GM21360 (cell line): ENCODE measurements around the gene CENPB.

Experiments used
- ATAC-seq: cut with Tn5 transposase; IDR thresholded peaks from one replicate; pipeline ENCODE4 v1.9.1; 2021; ENCODE audit warnings: mild to moderate bottlenecking, moderate library complexity; ENCODE audit not compliant: unreplicated experiment

CENPB gene

DNA sequence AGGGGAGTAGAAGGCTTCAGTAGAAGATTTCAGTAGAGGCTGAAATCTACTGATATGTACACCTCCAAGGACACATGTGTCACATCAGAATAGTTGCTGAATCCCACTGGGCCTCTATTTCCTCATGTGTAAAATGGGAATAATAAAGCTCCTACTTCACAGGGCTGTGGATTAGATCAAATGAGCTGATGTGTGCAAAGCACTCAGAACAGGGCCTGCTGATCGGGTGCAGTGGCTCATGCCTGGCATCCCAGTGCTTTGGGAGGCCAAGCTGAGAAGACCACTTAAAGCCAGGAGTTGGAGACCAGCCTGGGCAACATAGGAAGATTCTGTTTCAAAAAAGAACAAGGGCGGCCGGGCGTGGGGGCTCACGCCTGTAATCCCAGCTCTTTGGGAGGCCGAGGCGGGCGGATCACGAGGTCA, 25.7 kb upstream of the CENPB start:
- no peak for ATAC-seq

- ATAC-seq: no peak
Observed at GRCh38 chr20:3811467-3812258, 25.1 kb upstream of the CENPB start.

DNA sequence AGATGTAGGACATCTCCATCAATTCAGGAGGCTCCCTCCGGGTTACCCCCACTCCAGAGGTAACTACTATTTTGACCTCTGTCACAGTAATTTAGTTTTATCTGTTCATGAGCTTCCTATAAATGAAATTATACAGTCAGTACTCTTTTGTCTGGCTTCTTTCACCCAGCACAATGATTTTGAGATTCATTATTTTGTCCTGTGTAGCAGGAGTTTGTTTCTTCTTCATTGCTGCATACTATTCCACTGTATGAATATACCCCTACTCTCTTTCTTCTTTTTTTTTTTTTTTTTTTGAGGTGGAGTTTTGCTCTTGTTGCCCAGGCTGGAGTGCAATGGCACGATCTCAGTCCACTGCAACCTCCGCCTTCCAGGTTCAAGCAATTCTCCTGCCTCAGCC, 22.0 kb upstream of the CENPB start:
- ATAC-seq: no peak

DNA sequence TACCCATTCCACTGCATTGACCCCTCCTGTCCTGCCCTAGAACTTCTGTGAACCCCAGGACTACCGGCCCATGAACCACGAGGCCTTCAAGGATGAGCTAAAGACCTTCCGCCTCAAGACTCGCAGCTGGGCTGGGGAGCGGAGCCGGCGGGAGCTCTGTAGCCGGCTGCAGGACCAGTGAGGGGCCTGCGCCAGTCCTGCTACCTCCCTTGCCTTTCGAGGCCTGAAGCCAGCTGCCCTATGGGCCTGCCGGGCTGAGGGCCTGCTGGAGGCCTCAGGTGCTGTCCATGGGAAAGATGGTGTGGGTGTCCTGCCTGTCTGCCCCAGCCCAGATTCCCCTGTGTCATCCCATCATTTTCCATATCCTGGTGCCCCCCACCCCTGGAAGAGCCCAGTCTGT, 18.2 kb upstream of the CENPB start:
- no peak for ATAC-seq

DNA sequence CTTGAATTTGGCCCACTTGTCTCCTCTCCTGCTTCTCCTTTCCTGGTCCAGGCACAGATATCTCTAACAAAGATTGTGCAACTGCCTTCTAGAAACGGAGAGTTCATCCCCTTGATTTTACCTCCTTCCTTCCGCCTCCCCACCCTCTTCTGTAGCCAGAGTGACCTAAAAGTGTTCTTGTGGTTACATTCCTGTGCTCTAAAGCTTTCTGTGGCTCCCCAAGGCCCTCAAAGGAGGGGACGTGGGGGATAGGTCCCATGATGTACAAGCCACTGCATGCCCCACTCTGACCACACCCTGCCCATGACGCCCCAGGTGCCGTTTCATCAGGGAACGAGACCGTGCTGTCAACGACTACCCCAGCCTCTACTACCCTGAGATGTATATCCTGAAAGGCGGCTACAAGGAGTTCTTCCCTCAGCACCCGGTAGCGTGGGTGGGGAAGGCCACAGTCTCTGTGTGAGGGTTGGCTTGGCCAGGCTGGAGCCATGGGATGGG, 17.8 kb upstream of the CENPB start:
- no peak for ATAC-seq

- no peak for ATAC-seq
Observed at GRCh38 chr20:3803854-3804253, 17.3 kb upstream of the CENPB start.

- no peak for ATAC-seq
Observed at GRCh38 chr20:3803289-3803688, 16.7 kb upstream of the CENPB start.

- no peak for ATAC-seq
Observed at GRCh38 chr20:3802524-3803239, 16.1 kb upstream of the CENPB start.

DNA sequence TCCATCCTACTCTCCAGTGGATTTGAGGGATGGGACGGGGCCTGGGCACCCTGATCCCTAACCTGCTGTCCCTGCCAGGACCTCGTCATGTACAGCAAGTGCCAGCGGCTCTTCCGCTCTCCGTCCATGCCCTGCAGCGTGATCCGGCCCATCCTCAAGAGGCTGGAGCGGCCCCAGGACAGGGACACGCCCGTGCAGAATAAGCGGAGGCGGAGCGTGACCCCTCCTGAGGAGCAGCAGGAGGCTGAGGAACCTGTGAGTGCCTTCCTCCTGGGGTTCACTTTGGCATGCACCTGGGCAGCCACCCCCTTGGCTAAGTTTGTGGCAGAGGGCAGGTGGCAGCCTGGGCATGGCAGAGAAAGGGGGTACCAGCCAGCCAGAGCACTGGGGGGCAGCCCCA, 15.3 kb upstream of the CENPB start:
- ATAC-seq: no peak

GRCh38 chr20:3801299-3801698, 14.8 kb upstream of the CENPB start:
- no peak for ATAC-seq

GRCh38 chr20:3800878-3801260, 14.3 kb upstream of the CENPB start:
- no peak for ATAC-seq

- ATAC-seq: no peak
Observed at GRCh38 chr20:3800256-3800877, 13.8 kb upstream of the CENPB start.

DNA sequence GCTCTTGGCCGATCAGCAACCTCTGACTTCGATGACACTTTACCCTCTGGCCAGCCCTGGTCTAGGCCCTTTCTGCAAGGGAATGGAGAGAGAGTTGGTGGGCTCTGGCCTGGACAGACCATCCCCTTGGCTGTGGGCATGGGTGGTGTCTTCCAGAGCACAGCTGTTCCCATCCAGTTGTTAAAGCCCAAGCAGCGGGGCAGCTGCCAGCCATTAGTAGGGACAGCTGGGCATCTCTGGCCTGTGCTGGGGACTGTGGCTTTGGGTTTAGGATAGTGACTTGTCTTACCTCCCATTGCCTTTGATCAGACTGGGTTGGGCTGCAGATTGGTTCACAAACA, 12.3 kb upstream of the CENPB start:
- ATAC-seq: no peak

DNA sequence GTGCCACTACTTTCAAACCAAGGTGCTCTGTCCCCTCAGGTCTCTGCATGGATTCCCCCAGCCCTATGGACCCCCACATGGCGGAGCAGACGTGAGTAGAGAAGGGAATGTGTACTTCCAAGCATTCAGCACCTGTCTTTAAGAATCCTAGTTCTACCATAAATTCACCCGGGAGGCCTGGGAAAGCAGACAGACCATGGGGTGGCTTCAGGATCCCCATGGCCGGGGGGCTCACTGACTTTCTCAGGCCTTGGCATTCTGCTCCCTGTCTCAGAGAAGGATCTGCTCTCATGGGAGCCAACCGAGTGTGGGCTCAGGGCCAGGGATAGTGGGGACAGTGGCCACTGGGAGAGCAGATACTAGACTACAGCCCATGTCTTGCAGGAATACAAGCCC, 11.8 kb upstream of the CENPB start:
- ATAC-seq: no peak

DNA sequence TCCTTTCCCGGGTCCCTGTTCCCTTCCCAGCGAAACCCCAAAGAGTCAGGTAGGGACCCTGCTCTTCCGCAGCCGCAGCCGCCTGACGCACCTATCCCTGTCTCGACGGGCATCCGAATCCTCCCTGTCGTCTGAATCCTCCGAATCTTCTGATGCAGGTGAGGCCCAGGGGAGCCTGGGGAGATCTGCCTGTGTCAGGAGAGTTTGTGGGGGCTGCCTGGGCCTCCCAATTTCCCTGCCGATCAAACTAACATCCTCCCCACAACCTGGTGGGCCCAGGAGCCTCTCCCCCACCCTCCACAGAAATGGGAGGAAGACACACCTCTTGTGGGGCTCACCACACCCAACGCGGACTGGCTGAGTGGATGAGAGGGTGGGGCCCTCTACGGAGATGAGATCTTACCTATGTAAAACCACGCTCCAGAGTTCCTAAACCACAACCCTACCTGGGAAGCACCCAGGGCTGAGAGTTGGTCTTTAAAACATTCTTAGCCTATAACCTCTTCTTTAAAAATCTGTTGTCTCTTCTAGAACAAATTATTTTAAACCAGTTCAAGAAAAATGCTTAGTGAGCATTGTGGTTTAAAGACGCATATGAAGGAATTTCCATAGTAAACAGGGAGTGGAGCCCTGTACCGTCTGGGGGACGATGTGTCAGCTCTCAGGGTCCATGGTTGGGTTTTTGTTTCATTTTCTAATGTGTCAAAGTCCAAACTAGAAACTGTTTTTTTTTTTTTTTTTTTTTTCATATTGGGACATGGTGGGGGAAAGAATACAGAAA, 11.2 kb upstream of the CENPB start:
- no peak for ATAC-seq

DNA sequence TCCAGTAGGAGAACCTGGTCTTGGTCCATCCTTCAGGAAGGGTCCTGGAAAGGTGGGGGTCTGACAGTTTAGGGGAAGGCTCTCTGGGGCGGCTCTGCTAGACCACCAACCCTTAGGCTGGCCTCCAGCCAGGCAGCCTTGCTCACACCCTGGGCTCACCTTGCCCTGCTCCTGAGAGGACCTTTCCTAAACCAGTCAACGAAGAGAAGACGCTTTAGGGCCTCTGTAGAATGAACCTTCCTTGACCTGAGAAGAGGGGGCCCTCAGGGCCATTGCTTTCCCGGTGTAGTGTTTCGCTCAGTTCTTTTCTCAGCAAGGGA, 10.6 kb upstream of the CENPB start:
- no peak for ATAC-seq

- peak; percentile 10 for ATAC-seq
Observed at GRCh38 chr20:3796477-3797225, 10.1 kb upstream of the CENPB start.

GRCh38 chr20:3795511-3796468, 9.2 kb upstream of the CENPB start, which contains the start of gene CDC25B:
Gene CDC25B, plus strand, starts transcription at chr20:3796310. Its CDS starts 222 bp downstream, at chr20:3796532.
- ATAC-seq: peak; percentile 49

GRCh38 chr20:3794701-3795420, 8.3 kb upstream of the CENPB start:
- ATAC-seq: no peak
